Head of caudate nucleus (tissue), 42 donors: ENCODE results near the gene ALKBH2.

Experiments
- DNase-seq, 42 donors: peaks; one replicate each; pipeline versions ENCODE4 v3.0.0 to v3.0.0-alpha.2; 2020 to 2021; ENCODE audit warnings: mixed read lengths in 7 of 42
- intact Hi-C: fragments of 100-400 bp; cut with DNase I; formaldehyde crosslinking; loops from one replicate; pipeline ENCODE4 v1.15.0; 2022

Gene ALKBH2

DNA sequence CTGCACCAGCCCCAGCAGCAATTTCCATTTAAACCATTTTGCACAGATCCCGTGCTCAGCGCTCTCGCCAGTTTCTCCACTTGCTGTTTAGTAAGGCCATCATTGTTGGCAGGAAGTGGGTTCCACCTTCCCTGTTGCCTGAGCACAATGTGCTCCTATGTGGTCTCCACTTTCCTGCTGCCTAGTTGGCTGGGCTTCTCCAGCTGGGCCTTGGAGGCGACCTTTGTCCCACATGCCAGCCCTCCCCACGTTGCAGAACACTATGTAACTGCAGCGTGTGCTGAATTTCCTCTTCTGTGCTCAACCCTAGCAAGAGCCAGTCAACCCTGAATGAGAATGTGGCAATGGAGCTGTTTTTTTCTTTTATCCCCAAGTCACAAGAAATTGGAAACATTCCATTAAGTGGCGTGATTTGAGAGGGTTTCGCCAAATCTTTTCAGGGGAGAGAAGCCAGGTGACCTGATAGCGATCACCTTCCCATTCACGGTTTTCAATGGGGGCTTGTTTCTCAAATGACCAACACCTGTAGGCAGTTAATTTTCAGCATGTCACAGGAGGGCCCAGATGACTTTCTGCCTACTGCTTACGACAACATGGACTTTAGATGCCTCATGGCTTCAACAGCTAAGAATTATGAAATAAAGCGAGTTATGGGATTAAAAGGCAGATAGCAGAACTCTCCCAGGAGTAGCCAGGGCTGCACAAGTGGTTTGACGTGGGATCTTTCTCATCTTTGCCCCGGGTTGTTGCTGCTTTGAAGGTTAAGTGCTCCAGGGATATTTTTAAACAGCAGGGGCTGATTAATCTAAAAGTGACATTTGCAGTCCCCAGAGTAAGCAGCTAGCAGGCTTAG is 22.7 kb upstream of the ALKBH2 start, which contains the start of gene ACACB:
ACACB (plus strand) TSS at position 830 of the 853 bp plus-strand sequence. CDS start 22,819 bp downstream, outside the sequence.
- peak; percentile 46 to 89 (median 69) for DNase-seq
- intact Hi-C loops: loop anchor here (10.0 kb wide), 1 partner anchor 269 kb away; no protein-coding TSS in a partner anchor

DNA sequence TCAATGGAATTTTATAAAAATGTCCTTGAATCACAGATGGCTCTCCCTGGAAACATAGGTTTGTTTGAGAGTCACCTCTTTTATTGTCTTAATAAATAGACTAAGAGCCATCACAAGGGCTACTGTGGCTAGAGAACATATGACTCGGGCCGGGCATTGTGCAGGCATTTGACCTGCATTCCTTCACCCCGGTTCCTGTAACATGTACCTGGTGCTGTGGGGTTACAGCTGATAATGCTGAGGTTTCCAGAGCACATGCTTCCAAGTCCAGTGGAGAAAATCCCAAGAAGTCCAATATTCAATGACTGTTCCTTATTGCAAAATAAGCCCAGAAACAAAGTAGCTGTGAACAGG is 22.1 kb upstream of the ALKBH2 start:
- intact Hi-C loops: loop anchor here (10.0 kb wide), 1 partner anchor 269 kb away; no protein-coding TSS in a partner anchor
- DNase-seq: peak in 1 of 42 donors; percentile 18

DNA sequence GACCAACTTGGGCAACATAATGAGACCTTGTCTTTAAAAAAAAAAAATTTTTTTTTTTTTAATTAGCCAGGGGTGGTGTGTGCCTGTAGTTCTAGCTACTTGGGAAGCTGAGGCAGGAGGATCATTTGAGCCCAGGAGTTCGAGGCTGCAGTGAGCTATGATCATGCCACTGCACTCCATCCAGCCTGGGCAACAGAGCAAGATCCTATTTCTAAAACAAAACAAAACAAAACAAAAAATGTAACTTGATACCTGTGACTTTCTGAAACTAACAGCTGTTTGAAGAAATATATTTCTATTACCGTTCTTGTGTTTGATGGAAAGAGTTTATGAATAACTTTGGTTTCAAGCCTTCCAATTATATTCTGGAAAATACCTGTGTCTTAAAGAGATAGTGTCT is 21.4 kb upstream of the ALKBH2 start:
- intact Hi-C loops: loop anchor here (10.0 kb wide), 1 partner anchor 270 kb away; no protein-coding TSS in a partner anchor
- DNase-seq: no peak

DNA sequence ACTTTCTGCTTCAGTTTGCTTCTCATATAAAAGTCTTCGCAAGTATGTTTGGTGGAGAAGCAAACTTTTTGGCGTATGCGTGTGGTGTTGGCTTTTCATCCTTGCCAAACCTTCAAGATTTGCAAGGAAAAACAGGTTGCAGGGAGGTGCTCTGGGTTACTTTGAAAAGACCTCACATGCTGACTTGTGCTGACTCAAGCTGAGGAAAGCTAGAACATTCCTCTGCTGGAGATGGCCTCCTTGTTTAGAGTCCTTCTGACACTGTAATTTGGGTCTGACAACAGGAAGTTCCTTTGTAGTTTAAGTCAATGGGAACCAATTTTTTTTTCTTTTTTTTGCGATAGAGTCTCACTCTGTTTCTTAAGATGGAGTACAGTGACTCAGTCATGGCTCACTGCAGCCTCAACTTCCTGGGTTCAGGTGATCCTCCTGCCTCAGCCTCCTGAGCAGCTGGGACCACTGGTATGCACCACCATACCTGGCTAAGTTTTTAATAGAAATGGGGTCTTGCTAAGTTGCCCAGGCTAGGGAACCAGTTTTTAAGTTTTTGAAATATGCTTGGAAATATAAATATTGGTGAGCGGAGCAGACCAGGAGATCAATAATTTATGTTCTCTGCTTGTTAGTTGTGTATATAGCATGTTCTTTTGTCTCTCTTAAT is 20.5 kb upstream of the ALKBH2 start:
- DNase-seq: no peak
- intact Hi-C loops: loop anchor here (10.0 kb wide), 1 partner anchor 271 kb away; no protein-coding TSS in a partner anchor

DNA sequence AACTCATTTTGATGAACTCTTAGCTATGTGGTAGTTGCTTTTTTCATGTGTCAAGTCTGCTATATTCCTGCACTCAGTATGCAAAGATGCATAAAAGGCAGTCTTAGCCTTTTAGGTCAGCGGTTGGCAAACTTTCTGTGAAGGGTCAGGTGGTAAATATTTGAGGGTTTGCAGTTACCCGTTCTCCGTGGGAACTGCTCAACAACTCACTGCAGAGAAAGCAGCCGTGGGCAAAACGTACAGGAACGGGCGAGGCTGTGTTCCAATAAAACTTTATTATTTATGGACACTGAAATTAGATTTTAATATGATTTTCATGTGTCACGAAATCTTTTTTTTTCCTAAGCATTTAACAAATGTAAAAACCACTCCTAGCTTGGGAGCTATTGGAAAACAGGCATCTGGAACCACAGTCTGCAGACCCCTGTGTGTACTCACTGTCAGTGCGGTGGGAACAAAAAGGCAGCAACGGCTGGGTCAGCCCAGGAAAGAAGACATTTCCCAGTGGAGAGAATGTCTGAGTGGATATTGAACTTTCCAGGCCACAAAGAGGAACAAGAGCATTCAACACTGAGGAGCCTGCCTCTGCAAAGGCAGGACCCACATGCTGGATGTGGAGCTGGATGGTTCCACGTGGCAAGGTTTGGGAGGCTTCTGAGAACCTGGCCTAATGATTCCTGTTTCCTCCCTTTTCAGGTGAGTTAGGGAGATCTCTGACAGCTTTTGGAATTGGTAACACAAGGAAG is 19.6 kb upstream of the ALKBH2 start:
- intact Hi-C loops: loop anchor here (10.0 kb wide), 1 partner anchor 272 kb away; no protein-coding TSS in a partner anchor

DNA sequence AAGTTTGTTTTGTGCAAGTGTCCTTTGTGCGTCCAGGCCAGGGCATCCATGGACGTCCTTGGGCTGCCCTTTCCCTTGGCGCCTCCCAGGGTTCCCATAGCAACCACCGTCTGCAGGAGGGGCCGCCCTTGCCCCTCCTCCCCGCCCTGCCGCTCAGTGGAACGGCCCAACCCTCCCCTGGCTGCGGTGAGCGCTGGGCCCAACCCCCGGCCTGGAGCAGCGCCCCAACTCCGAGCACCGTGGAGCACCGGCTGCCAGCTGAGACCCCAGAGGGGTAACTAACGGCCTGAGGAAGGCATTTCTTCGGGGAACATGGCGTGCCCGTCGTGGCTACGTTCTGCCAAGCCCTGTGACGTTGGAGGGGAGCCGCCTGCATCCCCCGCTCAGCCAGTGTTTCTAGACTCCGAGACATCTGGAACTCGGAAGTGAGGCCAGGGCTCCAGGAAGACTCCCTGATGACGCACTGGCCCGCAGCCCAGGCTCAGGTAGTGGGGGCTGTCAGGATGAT is 17.8 kb upstream of the ALKBH2 start:
- intact Hi-C loops: loop anchor here (10.0 kb wide), 1 partner anchor 274 kb away; no protein-coding TSS in a partner anchor
- DNase-seq: peak; percentile 80 to 97 (median 91)

More for the DNA sequence above, 19.6 kb upstream of the ALKBH2 start:
- no peak for DNase-seq

DNA sequence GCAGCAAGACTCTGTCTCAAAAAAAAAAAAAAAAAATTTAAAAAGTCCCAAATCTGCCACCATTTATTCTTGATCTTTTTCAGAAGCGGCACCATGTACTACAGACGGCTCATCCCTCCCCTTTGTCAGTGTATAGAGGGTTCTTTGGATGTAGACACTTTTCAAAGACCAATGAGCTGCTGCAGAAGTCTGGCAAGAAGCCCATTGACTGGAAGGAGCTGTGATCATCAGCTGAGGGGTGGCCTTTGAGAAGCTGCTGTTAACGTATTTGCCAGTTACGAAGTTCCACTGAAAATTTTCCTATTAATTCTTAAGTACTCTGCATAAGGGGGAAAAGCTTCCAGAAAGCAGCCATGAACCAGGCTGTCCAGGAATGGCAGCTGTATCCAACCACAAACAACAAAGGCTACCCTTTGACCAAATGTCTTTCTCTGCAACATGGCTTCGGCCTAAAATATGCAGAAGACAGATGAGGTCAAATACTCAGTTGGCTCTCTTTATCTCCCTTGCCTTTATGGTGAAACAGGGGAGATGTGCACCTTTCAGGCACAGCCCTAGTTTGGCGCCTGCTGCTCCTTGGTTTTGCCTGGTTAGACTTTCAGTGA is 16.6 kb upstream of the ALKBH2 start:
- DNase-seq: peak in 3 of 42 donors; percentile 32 to 61 (median 40)
- intact Hi-C loops: loop anchor here (10.0 kb wide), 1 partner anchor 275 kb away; no protein-coding TSS in a partner anchor

DNA sequence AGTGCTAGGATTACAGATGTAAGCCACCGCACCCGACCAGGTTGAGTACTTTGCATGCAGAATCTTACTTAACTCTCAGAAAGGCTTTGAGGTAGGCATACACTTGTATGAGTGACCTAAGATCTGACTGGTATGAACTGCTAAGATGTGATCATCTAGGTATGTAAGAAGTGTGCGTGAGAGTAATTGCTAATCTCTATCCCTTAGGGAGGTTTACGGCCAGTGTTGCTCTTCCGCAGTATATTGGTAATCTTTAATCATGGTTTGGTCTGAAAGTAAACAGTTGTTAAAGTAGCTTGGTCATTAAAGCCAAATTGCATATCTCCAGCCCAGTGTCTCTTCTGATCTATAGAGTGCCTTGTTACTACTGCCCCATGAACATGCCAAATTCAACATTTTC is 11.9 kb upstream of the ALKBH2 start:
- intact Hi-C loops: no loop called here
- no peak for DNase-seq

DNA sequence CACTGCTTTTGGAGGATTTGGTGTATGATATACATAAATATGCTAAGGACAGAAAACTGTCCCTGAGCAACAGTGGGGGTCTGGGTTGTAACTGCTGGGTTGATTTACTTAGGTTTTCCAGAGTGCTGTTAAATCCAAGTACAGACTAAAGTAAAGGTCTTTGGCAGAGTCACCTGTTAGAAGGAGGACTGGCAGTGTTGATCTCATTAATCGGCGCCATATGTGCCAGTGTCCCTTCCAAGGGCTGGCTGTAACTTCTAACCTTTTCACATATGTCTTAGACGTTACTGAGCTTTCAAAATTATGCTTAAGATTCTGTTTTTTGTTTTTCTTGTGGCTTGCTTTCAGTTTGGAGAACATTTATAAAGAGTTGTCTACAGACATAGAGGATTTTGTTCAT is 9.2 kb upstream of the ALKBH2 start:
- no peak for DNase-seq

DNA sequence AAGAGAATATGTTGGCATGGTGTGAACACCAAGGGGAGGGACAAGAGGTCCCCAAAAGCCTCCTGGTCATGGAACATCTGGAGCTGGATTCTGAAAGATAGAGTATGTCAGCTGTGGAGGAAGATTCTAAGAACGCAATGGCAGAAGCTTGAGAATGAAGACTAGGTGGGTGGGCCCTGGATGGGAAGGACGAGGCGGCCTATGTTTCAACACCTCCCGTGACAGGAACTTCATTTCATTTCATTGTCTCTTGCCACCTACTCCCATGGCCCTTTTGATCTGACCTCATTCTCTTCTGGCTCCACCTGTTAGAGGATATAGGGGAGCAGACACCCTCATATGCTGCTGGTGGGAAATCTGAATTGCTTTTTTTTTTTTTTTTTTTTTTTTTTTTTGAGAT is 7.5 kb upstream of the ALKBH2 start:
- intact Hi-C loops: no loop called here
- no peak for DNase-seq

More for the DNA sequence above, 9.2 kb upstream of the ALKBH2 start:
- intact Hi-C loops: no loop called here

DNA sequence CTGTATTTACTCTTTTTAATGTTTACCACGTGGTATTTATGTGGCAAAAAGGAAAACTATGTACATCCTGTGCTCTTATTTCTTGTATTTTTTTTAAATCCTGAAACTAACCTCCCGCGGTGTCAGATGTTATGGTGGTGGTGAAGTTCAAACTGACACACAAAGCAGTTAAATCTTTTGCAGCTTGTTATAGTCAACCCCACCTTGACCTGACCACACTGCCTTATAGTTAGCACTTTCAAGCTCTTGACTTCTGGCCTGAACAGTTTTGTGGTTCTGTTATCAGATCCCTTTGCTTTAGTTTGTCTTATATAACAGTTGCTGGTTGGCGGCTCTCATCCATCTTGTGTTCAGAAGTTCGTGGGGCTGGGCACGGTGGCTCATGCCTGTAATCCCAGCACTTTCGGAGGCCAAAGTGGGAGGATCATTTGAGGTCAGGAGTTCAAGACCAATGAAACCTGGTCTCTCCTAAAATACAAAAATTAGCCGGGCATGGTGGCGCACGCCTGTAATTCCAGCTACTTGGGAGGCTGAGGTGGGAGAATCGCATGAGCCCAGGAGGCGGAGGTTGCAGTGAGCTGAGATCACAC is 6.3 kb upstream of the ALKBH2 start:
- intact Hi-C loops: loop anchor here (10.0 kb wide), 1 partner anchor 145 kb away; no protein-coding TSS in a partner anchor
- DNase-seq: no peak

DNA sequence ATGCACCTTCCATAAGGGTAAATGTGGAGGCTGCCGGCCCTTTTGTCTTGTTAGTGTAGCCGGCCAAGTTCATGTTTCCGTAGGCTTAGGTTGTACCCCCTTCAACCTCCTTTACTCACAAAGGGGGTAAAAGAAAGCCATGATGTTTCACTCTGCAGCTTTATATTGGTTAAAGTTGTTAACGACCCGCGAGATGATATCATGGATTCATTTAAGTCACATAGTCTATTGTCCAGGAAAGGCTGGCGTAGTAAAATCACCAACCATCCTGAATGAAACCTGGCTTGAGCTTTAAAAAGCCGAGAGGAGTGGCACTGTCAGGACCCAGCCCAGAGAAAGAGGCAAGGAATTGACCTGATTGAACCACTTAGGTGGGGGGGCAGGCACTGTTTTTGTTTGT is 5.4 kb upstream of the ALKBH2 start:
- intact Hi-C loops: loop anchor here (10.0 kb wide), 1 partner anchor 144 kb away; no protein-coding TSS in a partner anchor
- DNase-seq: no peak

DNA sequence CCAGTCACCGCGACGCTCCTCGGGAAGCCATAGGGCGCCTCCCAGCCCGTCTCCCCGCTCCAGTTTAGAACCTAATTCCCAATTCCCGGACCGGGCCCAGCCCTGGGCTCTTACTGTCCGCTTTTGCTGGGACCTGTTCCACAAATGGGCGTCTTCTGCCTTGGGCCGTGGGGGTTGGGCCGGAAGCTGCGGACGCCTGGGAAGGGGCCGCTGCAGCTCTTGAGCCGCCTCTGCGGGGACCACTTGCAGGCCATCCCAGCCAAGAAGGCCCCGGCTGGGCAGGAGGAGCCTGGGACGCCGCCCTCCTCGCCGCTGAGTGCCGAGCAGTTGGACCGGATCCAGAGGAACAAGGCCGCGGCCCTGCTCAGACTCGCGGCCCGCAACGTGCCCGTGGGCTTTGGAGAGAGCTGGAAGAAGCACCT is 4.9 kb upstream of the ALKBH2 start:
- no peak for DNase-seq
- intact Hi-C loops: loop anchor here (10.0 kb wide), 1 partner anchor 143 kb away; no protein-coding TSS in a partner anchor

DNA sequence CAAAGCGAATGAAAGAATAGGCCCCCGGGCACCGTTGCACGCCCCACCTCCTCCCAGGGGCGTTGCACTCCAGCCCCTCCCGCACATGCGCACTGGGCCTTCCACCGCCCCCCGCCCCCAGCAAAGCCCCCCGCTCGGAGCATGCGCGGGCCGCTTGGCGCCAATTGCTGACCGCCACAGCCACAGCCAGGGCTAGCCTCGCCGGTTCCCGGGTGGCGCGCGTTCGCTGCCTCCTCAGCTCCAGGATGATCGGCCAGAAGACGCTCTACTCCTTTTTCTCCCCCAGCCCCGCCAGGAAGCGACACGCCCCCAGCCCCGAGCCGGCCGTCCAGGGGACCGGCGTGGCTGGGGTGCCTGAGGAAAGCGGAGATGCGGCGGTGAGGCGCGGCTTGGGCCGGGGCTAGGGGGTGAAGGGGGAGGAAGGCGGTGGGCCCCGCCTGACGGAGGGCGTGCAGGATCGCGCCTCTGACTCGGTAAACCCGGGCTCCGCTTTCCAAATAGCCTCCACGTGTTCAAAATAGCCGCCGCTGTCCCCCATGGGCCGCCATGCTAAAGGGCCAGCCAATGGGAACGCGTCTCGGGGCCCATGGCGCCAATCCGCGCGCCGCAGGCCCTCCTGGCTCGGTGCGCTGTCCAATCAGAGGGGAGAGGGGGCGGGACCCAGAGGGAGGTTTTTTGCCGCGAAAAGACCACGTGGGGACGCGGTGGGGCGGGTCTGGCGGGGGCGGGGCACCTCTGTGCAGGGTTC is 4.3 kb upstream of the ALKBH2 start, which contains the start of gene UNG:
UNG (plus strand) TSS at position 163 of the 748 bp plus-strand sequence; CDS start at position 246, 83 bp downstream.
- DNase-seq: peak; percentile 96 to 99 (median 98)
- intact Hi-C loops: loop anchor here (10.0 kb wide), 1 partner anchor 143 kb away; no protein-coding TSS in a partner anchor

DNA sequence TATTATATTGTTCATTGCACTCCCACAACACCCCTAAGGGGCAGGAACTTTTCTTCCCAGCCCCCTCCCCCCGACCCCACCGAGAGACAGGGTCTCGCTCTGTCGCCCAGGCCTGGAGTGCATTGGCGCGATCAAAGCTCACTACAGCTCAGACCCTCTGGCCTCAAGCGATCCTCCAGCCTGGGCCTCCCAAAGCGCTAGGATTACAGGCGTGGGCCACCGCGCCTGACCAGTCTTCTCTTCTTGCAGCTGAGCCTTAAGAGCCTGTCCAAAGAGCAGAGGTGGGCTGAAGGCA is 3.8 kb upstream of the ALKBH2 start:
- DNase-seq: no peak
- intact Hi-C loops: loop anchor here (10.0 kb wide), 1 partner anchor 142 kb away; no protein-coding TSS in a partner anchor

DNA sequence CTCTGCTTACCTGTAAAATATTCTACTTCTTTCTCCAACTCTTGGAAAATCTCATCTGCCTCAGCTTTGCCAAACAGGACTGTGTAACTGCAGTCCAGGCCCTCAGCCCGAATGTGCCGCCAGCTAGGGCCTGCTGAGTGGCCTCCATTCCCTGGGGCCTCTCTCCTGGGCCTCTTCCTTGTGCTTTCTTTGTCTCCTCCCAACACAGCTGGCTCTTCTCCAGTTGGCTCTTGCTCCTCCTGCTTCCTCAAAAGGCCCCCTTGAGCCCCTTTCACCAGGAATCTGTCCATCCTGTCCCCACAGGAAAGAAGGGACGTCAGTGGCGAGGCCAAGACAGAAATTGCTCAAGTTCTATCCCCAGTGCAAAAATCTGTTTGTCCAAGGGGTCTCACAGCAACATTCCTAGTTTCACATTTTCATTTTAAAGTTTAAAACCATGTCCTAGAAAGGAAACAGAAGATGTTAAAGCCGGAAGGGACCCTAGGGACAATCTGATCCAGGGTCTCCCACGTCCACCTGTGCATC is 713 bp downstream of the ALKBH2 start:
- no peak for DNase-seq
- intact Hi-C loops: loop anchor here (5.0 to 10.0 kb wide), 3 partner anchors 40 to 530 kb away; partner anchors contain the start of genes ISCU, SART3 and USP30

DNA sequence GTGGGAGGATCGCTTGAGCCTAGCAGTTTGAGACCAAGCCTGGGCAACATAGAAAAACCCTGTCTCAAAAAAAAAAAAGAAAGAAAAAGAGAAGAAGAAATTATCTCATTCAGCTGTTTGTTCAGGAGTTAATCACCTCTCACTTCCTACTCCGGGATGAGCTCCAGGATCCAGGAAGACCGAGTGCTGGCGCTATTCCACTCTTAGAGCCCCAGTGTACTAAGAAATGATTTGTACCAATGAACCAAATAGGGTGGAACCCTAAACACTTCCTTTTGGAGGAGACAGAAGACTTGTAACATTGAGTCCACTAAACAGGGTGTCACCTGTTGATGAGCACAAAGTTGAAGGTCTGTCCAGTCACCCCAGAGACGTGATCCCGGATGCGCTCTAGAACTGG is 3.6 kb downstream of the ALKBH2 start:
- intact Hi-C loops: loop anchor here (5.0 to 10.0 kb wide), 3 partner anchors 37 to 527 kb away; partner anchors contain the start of genes ISCU, SART3 and USP30
- no peak for DNase-seq
